ENCODE measurements around the gene MYO1D. TPM values are rescaled to one million over a fixed set of nuclear protein-coding genes. Genes with fewer than 3 reads are reported as not detected.

Gene MYO1D
- total and polyA plus RNA-seq, 4 donors: 22.0 to 75.8 (median 61.4) TPM

- no peak overlapping the region for H3K9ac ChIP-seq (ENCODE audit: insufficient read depth in 1 of 2, low read length in 2 of 2)
These were observed 13.4 kb downstream of the MYO1D start for GRCh38 chr17:32863559-32863958.

DNA sequence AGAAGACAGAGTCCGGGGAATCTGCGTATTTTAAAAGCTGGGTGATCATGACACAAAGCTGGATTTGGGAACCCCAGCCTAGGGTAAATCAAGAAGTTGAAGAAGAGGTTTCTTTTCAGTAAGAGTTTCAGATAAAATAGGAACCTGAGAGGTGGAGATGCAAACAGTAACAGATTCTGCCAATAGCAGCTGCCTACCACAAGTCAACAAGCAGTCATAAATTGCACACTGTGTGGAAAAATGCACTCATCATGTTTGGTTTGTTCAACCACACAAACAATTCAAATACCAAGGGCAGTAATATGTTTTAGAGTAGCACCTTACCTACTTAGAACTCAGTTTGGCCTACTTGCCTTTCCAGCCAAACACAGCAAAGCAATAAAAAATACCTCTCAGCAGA is 14.0 kb downstream of the MYO1D start:
- TF ChIP-seq, protein P1, sequence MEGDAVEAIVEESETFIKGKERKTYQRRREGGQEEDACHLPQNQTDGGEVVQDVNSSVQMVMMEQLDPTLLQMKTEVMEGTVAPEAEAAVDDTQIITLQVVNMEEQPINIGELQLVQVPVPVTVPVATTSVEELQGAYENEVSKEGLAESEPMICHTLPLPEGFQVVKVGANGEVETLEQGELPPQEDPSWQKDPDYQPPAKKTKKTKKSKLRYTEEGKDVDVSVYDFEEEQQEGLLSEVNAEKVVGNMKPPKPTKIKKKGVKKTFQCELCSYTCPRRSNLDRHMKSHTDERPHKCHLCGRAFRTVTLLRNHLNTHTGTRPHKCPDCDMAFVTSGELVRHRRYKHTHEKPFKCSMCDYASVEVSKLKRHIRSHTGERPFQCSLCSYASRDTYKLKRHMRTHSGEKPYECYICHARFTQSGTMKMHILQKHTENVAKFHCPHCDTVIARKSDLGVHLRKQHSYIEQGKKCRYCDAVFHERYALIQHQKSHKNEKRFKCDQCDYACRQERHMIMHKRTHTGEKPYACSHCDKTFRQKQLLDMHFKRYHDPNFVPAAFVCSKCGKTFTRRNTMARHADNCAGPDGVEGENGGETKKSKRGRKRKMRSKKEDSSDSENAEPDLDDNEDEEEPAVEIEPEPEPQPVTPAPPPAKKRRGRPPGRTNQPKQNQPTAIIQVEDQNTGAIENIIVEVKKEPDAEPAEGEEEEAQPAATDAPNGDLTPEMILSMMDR (IDR thresholded peaks at IDR 0.05; ENCODE audit: control extremely low read depth, extremely low read depth): no peak
- 75 to 95% methylated on average over 2 of the region's 2 CpGs for WGBS, 2 donors
- no peak for ATAC-seq (ENCODE audit: insufficient read depth, low FRiP score)

More at GRCh38 chr17:32863559-32863958, 13.4 kb downstream of the MYO1D start:
- TF ChIP-seq, protein P1 (IDR thresholded peaks at IDR 0.05; ENCODE audit: control extremely low read depth, extremely low read depth): no peak
- 19 to 73% methylated on average over 1 of the region's 1 CpG for WGBS, 2 donors
- Histone ChIP-seq H3K27me3 (ENCODE audit: control insufficient read depth in 3 of 3, insufficient read depth in 3 of 3, low read length in 2 of 3) (no peaks in the 10 kb centered on the region), H3K4me1 (ENCODE audit: control insufficient read depth in 5 of 5, insufficient read depth in 5 of 5, low read length in 5 of 5) (peaks cover 0 to 5% (median 0%) of the 10 kb centered on the region in 5 donors), H3K9me3 (ENCODE audit: control insufficient read depth in 4 of 4, insufficient read depth in 3 of 4, low read length in 3 of 4) (no peaks in the 10 kb centered on the region), H3K4me3 (no peak overlapping the region), H3K27ac (ENCODE audit: low read depth in 1 of 2, low read length in 1 of 2) (no peak overlapping the region), H3K36me3 (ENCODE audit: control insufficient read depth in 4 of 4, insufficient read depth in 4 of 4, low read length in 4 of 4) (no peaks in the 10 kb centered on the region)
- DNase-seq (no peak), ATAC-seq (ENCODE audit: insufficient read depth, low FRiP score) (no peak)

DNA sequence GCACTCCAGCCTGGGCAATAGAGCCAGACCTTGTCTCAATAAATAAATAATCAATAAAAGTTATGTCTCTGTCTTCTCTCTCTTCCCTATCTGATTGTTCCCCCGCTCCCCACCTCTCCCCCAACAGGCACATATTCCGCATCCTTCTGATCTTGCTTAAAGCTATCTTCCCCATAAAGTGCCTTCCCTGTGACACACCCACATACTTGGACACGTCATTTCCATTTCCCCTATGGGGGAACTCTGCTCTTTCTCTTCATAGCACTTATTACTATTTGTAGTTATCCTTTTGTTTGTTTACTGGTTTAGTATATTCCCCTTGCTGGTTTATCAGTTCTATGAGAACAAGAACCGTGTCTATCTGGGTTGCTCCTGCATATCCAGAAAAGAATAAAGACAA is 14.9 kb downstream of the MYO1D start:
- Histone ChIP-seq H3K9ac (ENCODE audit: insufficient read depth in 1 of 2, low read length in 2 of 2) (no peak overlapping the region), H3K9me3 (ENCODE audit: control insufficient read depth in 4 of 4, insufficient read depth in 3 of 4, low read length in 3 of 4) (no peaks in the 10 kb centered on the region), H3K4me3 (no peak overlapping the region), H3K27ac (ENCODE audit: low read depth in 1 of 2, low read length in 1 of 2) (no peak overlapping the region), H3K27me3 (ENCODE audit: control insufficient read depth in 3 of 3, insufficient read depth in 3 of 3, low read length in 2 of 3) (no peaks in the 10 kb centered on the region), H3K36me3 (ENCODE audit: control insufficient read depth in 4 of 4, insufficient read depth in 4 of 4, low read length in 4 of 4) (no peaks in the 10 kb centered on the region), H3K4me1 (ENCODE audit: control insufficient read depth in 5 of 5, insufficient read depth in 5 of 5, low read length in 5 of 5) (peaks cover 0 to 5% (median 0%) of the 10 kb centered on the region in 5 donors)
- ATAC-seq (ENCODE audit: insufficient read depth, low FRiP score) (no peak), DNase-seq (no peak)
- TF ChIP-seq, protein P1 (IDR thresholded peaks at IDR 0.05; ENCODE audit: control extremely low read depth, extremely low read depth): no peak
- 86 to 95% methylated on average over 4 of the region's 4 CpGs for WGBS, 2 donors

More for the DNA sequence above, 14.0 kb downstream of the MYO1D start:
- H3K27ac ChIP-seq (ENCODE audit: low read depth in 1 of 2, low read length in 1 of 2): peak overlapping the region in 1 of 2 donors; percentile 53
- no peaks in the 10 kb centered on the region for H3K27me3 ChIP-seq (ENCODE audit: control insufficient read depth in 3 of 3, insufficient read depth in 3 of 3, low read length in 2 of 3)
- H3K36me3 ChIP-seq (ENCODE audit: control insufficient read depth in 4 of 4, insufficient read depth in 4 of 4, low read length in 4 of 4): no peaks in the 10 kb centered on the region
- no peak for DNase-seq
- H3K9ac ChIP-seq (ENCODE audit: insufficient read depth in 1 of 2, low read length in 2 of 2): no peak overlapping the region
- no peak overlapping the region for H3K4me3 ChIP-seq
- peaks cover 0 to 5% (median 0%) of the 10 kb centered on the region in 5 donors for H3K4me1 ChIP-seq (ENCODE audit: control insufficient read depth in 5 of 5, insufficient read depth in 5 of 5, low read length in 5 of 5)
- no peaks in the 10 kb centered on the region for H3K9me3 ChIP-seq (ENCODE audit: control insufficient read depth in 4 of 4, insufficient read depth in 3 of 4, low read length in 3 of 4)
